D721Med (cell line): ENCODE data around the gene SETD7.

Source experiments
- DNase-seq: peaks from one replicate; pipeline ENCODE4 v3.0.0; 2011; ENCODE audit warnings: low spot score; ENCODE audit not compliant: insufficient read length
- FAIRE-seq: peaks from 2 replicates; lab custom pipeline; 2011; peaks lifted over from hg19 to GRCh38; lab: Jason Lieb, UNC
- CTCF ChIP-seq: IDR thresholded peaks from 2 replicates; pipeline ENCODE4 v1.5.1; 2012; ENCODE audit warnings: mild to moderate bottlenecking, control low read depth; ENCODE audit not compliant: insufficient read depth; ENCODE audit errors: missing control alignments

Gene SETD7

GRCh38 chr4:139511320-139511719, 44.7 kb downstream of the SETD7 start:
- TF ChIP-seq CTCF: no peak
- no peak for DNase-seq
- FAIRE-seq: no peak

GRCh38 chr4:139509727-139510410, 46.1 kb downstream of the SETD7 start:
- no peak for DNase-seq
- no peak for FAIRE-seq
- peak; percentile 33 for TF ChIP-seq CTCF

- FAIRE-seq: no peak
These were observed 47.3 kb downstream of the SETD7 start for GRCh38 chr4:139508581-139509237.

GRCh38 chr4:139506774-139507173, 49.2 kb downstream of the SETD7 start:
- TF ChIP-seq CTCF: no peak
- DNase-seq (no peak), FAIRE-seq (no peak)

More at GRCh38 chr4:139508581-139509237, 47.3 kb downstream of the SETD7 start:
- no peak for TF ChIP-seq CTCF
- DNase-seq: no peak

GRCh38 chr4:139503622-139504166, 52.3 kb downstream of the SETD7 start:
- DNase-seq: no peak
- TF ChIP-seq CTCF: no peak
- FAIRE-seq: no peak

GRCh38 chr4:139501927-139502899, 53.8 kb downstream of the SETD7 start:
- TF ChIP-seq CTCF: no peak
- no peak for FAIRE-seq
- no peak for DNase-seq
